HG03135 (cell line): ENCODE measurements around the gene CRELD2.

Source experiments
- ATAC-seq: cut with Tn5 transposase; IDR thresholded peaks from one replicate; pipeline ENCODE4 v1.9.1; 2021; ENCODE audit warnings: mild to moderate bottlenecking, moderate library complexity; ENCODE audit not compliant: unreplicated experiment

Gene CRELD2

DNA sequence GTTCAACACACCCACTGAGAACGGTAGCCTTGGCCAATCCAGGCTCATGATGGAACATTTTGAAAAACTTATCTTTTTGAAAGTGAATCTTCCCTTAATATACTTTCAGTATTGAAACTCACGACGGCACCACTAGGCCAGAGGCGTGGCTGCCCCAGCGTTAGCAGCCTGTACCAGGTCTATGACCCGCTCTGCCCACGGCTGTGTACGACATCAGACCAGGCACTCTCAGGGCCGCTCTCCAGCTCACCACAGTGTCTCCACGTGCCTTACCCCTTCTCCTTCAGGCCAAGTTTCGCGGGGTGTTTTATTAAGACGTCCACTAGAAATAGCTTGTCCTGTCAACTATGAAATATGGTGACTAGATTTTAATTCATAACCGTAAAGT lies 31.4 kb upstream of the CRELD2 start:
- no peak for ATAC-seq

DNA sequence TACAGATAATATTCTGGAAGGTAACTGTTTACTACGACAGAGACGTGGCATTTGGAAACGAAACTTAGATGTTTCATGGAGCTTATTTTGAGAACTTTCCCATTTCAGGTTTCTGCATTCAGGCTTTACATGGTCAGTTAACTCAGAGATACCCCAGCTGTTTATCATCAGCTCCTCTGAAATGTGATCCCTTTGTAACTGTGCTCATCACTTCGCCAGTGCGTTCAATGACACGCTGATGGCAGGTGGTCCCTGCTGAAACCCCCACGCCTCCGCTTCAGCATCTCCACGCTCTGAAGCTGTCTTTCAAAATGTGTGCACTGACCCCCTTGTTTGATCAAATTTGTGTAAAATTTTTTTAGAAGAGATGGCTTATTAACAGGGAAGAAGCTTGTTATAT lies 30.7 kb upstream of the CRELD2 start:
- no peak for ATAC-seq

DNA sequence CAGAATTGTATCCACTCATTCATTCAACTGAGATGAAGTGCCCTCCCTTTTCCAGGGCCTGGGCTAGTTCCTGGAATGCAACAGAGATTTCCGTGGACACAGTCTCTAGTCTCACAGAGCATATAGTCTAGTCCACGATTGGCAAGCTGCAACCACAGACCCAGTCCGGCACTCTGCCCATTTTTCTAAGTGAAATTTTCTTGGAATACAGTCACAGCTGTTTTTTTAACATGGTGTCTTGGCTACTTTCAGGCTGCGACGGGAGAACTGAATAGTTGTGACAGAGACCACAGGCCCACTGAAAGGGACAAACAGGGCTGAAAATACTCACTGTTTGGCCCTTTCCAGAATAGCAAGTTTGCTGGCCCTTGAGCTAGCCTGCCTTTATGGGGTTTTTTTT lies 29.4 kb upstream of the CRELD2 start:
- no peak for ATAC-seq

DNA sequence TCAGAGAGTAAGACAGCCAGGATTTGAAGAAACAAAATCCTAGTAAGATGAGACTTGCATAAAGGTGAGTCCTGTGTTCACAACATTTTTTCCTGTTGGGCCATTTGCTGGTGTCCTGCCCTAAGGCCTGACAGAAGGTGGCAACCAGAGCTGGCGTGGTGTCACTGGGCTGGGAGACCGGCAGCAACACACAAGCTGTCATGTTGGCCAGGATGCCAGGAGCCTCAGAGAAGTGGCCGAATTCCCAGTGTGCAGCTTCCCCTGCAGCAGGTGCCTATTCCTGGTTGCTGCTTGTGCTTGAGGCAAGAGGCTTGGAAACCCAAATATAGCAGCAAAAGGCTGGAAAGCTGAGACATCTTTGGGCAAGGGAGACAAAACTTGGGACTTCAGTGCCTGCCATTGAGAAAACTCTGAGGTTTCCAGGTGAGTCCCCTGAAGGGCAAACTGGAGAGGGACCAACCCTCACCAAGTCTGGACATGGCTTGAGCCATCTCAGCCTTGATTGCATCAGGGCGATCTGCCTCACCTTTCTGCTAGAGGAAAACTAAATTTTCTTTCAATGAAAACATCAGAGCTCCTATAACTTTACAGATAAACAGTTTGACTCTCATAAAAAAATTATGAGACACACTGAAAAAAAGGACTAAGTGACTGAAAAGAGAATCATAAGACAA lies 26.1 kb upstream of the CRELD2 start:
- no peak for ATAC-seq

DNA sequence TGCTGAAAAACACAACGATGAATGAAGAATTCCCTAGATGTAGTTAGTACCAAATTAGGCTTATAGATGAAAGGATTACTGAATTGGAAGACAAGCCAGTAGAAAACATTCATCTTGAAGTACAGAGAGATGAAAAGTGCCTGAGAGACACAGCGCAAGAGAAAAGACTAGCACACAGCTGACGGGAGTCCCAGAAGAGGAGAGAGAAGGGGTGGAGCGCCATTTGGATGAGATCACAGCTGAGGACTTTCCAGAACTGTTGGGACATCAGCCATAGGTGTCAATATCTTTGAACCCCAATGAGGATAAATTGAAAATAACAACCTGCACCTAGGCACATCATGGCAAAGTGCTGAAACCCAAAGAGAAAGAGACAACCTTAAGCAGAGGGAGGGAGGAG lies 25.4 kb upstream of the CRELD2 start:
- ATAC-seq, result no peak

DNA sequence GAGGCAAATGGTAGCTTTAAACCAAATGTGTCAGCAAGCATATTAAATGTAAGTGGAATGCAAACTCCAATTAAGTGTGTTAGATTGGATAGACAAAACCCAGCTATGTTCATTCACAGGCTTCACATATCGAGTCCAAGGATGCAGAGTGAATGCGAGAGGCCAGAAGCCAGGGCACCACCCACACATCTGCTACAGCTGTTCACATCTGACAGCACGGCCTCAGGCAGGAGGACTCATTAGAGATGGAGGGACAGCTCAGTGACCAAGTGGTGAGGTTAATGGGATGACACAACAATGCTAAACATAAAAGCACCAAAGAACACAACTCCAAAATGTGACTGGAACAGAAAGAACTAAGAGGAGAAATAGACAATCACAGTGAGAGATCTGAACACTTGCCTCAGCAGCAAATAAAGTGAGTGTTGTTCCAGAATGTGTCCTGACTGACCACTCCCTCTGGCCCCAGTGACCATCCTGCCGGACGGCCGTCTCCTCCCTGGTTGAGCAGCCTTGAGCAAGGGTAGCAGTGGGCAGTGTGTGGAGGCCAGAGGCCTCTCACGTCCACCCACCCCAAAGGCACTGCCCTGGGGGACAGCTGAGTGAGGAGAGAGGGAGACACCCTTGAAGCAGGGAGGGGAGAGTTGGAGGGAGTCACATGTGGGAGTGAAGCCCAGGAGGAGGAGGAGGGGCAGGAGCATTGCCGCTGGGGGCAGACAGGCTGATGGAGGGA lies 23.9 kb upstream of the CRELD2 start:
- ATAC-seq, result no peak

DNA sequence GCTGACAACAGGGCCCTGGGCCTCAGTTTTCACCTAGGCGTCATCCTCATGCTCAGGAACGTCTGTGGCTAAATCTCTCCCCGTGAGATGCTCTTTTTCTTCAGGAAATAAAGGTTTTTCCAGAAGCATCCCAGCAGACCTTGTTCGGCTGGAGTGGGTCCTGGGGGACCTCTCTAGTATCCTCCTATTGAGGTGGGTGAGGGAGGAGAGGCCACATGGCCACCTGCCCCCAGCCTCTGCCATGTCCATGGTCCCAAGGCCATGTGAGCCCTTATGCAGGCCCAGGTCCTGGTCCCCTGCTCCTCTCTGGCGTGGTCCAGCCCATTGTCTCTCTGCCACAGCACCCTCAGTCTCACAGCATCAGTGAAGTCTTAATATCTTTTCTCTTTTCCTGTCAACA lies 22.2 kb upstream of the CRELD2 start:
- no peak for ATAC-seq

DNA sequence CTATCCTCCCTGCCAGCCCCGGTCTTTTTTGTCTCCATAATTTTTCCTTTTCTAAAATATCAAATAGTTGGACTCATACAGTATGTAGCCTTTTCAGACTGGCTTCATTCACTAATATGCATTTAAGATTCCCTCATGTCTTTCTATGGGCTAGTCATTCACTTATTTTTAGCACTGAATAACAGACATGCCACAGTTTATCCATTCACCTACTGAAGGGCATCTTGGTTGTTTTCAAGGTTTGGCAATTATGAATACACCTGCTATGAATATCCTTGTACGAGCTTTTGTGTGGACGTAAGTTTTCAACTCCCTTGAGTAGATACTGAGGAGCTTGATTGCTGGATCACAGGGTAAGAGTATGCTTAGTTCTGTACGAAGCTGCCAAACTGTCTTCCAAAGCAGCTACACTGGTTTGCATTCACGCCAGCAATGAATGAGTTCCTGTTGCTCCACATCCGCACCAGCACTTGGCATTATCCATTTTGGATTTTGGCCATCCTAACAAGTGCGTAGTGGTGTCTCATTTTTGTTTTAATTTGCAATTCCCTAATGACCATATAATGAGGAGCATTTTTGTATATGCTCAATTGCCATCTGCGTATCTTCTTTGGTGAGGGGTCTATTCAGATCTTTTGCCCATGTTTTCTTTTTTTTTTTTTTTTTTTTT lies 21.3 kb upstream of the CRELD2 start:
- ATAC-seq, result no peak

DNA sequence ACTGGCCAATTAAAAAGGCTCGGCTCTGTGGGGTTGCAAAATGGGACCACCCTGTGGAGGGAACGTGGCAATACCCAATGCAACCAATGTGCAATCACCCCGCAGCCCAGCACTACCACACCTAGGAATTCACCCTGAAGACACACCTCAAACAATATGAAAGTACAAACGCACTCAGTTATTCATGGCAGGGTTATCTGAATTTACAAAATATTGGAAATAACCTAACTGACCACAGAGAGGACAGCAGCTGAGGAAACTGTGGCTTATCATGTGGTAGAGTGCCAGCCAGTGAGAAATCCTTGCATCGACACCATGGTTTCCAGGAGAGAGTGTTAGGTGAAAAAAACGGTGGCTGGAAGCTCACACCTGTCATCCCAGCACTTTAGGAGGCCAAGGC lies 18.9 kb upstream of the CRELD2 start:
- ATAC-seq, result no peak

DNA sequence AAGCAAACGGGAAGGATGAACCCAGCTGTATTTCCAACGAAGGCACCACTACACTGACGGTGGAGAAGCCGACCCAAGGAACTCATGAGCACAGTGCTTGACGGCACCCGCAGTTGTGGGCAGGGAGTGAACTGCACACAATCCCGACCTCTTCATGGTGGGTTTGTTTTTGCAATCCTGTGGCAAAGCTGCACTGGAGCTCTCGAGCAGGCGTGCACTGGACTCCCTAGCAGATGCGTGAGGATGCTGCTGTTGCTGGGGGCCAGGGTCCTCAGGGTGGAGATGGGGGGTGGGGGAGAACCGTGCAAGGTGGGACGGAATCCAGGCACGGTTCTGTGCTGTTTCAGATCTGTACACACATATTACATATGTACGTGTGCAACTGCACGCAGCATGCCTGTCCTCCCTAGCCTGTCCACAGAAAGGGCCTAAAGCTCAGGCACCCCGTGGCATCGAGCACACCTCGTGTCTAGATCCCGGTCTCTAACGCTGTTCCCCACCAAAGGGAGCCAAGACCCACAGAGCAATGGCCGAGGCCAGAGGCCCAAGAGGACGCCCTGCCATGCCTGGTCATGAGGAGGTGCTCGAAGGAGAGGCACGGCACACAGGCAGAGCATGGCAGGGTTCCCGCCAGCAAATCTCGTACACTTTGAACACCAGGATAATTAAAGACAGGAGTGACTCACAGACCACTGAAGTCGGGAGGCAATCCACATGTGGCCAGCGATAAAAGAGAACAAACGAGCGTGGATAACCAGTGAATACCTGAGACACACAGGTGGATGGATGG lies 17.8 kb upstream of the CRELD2 start:
- no peak for ATAC-seq

DNA sequence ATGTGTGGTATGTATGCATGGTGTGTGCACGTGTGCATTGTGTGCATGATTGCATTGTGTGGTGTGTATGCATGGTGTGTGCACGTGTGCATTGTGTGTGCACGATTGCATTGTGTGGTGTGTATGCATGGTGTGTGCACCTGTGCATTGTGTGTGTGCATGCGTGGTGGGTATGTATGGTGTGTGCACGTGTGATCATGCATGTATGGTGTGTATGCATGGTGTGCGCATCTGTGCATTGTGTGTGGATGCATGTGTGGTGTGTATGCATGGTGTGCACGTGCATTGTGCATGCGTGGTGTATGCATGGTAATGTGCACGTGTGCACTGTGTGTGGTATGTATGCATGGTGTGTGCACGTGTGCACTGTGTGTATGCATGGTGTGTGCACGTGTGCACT lies 17.0 kb upstream of the CRELD2 start:
- ATAC-seq, result no peak

DNA sequence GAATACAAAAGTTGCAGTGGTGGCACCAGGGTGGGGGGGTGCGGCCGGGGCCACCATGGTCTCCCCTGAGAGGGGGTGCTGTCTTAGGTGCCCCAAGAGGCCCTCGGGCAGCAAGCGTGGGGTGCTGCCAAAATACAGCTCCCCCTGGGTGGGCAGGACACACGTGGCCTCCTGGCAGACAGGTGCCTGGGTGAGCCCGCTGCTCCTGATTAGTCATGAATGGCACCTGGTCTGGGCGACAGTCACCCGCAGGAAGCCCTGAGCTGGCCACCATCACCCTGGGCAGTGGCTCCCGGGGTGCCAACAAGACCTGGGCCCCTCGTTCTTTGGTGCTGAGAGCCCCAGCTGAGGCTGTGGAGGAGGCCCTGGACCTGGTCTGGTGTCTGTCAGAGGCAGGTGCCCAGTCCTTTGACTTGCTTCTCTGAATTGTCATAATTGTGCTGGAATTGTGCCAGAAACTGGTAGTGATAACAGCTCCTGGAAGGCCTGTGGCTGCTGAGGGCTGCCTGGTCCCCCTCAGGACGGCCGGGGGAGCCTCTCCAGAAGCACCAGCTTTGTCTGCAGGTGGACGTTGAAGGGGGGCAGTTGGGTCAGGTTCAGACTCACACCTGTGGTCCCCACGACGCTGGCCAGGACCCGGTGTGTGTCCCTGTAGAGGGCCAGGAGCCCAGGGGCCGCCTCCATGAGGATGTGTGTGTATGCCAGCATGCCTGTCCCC lies 15.0 kb upstream of the CRELD2 start:
- no peak for ATAC-seq

DNA sequence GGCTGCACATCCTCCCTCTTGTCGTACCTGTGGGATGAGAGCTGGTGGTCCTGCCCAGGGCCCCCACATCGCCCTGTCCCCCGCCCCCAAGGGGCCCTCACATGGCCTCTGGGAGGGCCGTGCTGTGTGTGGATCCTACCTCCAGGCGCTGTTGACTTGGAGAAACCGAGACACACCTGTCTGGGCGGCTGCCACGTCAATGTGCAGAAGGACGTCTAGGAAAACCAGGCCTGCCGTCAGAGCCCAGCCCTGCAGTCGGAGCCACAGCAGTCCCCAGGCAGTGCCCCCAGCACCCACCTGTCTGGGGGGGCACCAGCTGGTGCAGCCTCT lies 14.4 kb upstream of the CRELD2 start:
- ATAC-seq, result no peak

DNA sequence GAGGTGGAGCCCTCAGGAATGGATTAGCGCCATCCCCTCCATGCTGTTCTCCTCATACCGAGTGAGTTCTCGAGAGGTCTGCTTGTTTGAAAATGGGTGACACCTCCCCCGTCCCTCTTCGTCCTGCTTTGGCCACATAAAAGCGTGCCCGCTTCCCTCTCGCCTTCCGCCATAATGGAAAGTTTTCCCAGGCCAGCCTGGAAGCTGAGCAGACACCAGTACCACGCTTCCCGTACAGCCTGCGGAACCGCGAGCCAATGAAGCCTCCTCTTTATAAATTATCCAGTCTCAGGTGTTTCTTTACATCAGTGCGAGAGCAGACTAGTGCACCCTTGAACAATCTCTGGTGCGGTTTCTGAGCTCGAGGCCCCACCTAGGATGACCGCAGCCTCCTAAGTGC lies 13.0 kb upstream of the CRELD2 start:
- no peak for ATAC-seq

DNA sequence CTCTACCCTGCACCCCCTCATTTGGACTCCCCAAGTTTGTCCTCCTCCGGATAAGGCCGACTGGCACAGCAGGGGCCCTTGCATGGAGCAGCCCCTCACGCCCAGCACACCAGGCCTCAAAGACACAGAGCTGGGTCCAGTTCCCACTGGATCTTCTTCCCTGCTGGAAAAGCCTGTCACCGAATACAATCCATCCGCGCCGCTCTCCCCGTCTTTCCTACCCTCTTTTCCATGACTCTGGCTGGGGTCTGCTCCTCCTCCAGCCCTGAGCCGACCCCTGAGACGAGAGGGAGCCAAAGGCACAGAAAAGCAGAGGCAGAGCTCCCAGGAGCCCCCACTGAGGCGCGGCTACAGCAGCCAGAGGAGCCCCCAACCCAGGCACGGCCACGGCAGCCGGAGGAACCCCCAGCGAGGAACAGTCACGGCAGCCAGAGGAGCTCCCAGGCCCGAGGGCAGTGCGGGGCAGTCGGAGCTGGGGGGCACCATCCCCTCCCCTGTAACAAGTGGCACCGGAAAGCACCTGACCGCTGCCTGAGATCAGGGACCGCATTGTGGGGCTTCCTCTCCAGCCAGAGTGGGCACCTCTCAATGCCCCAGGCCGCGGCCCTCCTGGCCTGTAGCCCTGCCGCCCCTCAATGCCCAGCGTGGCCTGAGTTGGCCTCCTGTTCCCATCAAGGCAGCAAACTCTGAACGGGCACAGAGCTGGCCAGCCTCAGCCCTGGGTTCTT lies 12.2 kb upstream of the CRELD2 start:
- ATAC-seq, result no peak

DNA sequence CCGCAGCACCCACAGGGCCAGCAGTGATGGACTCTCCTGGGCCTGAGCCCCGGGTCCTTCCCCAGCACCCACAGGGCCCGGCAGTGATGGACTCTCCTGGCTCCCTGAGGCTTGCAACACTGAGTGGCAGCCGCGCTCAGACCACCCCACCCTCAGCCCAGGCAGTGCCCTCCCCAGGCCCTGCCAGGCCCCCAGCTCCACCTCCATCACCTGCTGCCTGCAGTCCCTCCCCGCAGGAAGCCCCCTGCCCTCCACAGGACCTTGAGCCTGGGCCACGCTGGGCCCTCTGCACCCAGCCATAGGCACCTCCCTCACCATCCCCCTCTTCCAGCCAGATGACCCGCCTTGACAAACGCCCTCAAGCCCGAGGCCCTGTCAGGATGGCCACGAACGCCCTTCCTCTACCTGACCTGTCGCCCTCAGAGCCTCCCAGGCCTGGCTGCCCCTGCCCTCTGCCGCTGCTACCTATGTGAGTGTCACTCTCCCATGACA lies 11.6 kb upstream of the CRELD2 start:
- no peak for ATAC-seq

DNA sequence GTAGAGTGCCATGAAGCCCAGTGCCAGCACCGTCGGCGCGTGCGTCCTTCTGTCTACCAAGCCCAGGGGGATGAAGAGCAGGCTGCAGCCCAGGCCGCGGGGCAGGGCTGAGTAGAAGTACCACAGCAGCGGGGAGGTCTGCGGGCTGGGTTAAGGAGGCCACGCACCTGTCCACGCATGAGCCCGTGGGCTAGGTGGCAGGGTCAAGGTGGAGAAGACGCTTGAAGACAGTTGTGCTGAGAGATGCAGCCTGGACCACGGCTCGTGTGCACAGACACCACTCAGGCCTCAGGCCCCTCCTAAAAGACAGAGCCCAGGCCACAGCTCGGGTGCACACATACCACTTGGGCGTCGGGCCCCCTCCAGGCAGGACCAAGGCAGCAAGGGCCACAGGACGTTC lies 10.6 kb upstream of the CRELD2 start:
- ATAC-seq, result no peak

DNA sequence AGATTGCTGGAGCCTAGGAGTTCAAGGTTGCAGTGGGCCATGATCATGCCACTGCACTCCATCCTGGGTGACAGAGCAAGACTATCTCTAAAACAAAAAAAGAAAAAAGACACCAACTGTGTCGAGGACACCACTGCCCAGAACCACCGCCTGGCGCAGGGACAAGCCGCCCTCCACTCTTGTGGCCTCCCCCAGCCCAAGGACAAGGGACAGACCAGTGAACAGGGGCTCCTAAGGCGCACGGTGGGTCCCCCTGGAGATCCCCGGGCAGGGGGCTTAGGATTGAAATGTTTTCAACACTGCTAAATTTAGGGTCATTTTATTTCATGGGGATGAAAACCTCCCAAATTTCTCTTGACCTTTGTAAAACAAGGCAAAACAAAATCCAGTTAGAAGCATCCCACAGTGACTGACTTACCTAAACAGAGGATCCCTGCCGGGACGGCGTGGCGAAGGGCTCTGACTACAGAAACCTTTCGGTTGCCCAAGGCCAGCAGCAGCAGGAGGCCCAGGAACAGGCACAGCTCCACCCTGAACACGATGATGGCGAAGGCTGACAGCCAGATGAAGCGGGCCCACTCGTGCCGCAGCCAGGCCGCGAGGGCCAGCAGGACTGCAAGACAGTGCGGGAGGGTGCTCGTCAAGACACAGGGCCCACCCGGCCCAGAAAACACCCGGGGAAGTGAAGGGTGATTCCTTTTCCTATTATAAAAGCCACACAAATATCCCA lies 8.8 kb upstream of the CRELD2 start:
- no peak for ATAC-seq
